ENCODE results near the gene POLR2E.
A peak's percentile ranks its signal among the peaks of the same experiment; 100 is the strongest.

The POLR2E gene

GRCh38 chr19:1109697-1110671 is 14.8 kb upstream of the POLR2E start:
- DNase-seq, result no peak

- DNase-seq, result no peak
Measured at GRCh38 chr19:1109032-1109551, 13.9 kb upstream of the POLR2E start.

GRCh38 chr19:1108291-1109031 is 13.3 kb upstream of the POLR2E start:
- DNase-seq, result no peak

GRCh38 chr19:1107661-1108261 is 12.6 kb upstream of the POLR2E start:
- DNase-seq, result no peak

GRCh38 chr19:1106841-1107660 is 11.9 kb upstream of the POLR2E start:
- no peak for DNase-seq

- DNase-seq, result no peak
Measured at GRCh38 chr19:1105873-1106840, 11.0 kb upstream of the POLR2E start.

- no peak for DNase-seq
Measured at GRCh38 chr19:1105008-1105872, 10.1 kb upstream of the POLR2E start.

- peak; percentile 81 to 86 for DNase-seq
Measured at GRCh38 chr19:1104311-1105007, 9.3 kb upstream of the POLR2E start.

GRCh38 chr19:1103708-1104310 is 8.6 kb upstream of the POLR2E start, which contains the start of gene GPX4:
GPX4 (plus strand) TSS chr19:1103994; CDS start chr19:1104044, 50 bp downstream.
- peak; percentile 98 for DNase-seq

- DNase-seq, result no peak
Measured at GRCh38 chr19:1103132-1103707, 8.0 kb upstream of the POLR2E start.

GRCh38 chr19:1102407-1103131 is 7.4 kb upstream of the POLR2E start:
- DNase-seq, result peak; percentile 88

- no peak for DNase-seq
Measured at GRCh38 chr19:1101337-1101698, 6.1 kb upstream of the POLR2E start.

GRCh38 chr19:1098177-1099051 is 3.2 kb upstream of the POLR2E start:
- DNase-seq, result no peak

- no peak for DNase-seq
Measured at GRCh38 chr19:1097810-1098176, 2.6 kb upstream of the POLR2E start.

- peak in 1 of 2 experiments; percentile 27 for DNase-seq
Measured at GRCh38 chr19:1094655-1094977, 559 bp downstream of the POLR2E start.

- no peak for DNase-seq
Measured at GRCh38 chr19:1093811-1094553, 1.2 kb downstream of the POLR2E start.
